Measurements from ENCODE around the gene ARHGEF38.

Gene ARHGEF38

GRCh38 chr4:105594099-105595010 lies 41.9 kb downstream of the ARHGEF38 start:
- Histone ChIP-seq H3K9me3 (ENCODE audit: control insufficient read depth, insufficient read depth, low read depth, low read length) (no peaks in the 10 kb centered on the region), H3K36me3 (ENCODE audit: control insufficient read depth in 2 of 2, insufficient read depth in 1 of 2, low read length in 2 of 2) (no peaks in the 10 kb centered on the region), H3K4me1 (ENCODE audit: control insufficient read depth, insufficient read depth, low read length) (no peaks in the 10 kb centered on the region), H3K27ac (ENCODE audit: extremely low read depth, low read depth, low read length) (no peak overlapping the region), H3K4me3 (ENCODE audit: low read depth, low read length) (no peak overlapping the region)
- no peak for TF ChIP-seq ZNF112 (tag by site-specific recombination; IDR thresholded peaks at IDR 0.05)
- peak; percentile 28; the same call in 1 of the 2 replicates for TF ChIP-seq ZBTB17 (tag by site-specific recombination; IDR thresholded peaks at IDR 0.05)
- TF ChIP-seq ZNF645 (tag by site-specific recombination; IDR thresholded peaks at IDR 0.05), result no peak
- ChIA-PET CTCF (no interaction called here), POLR2A (no interaction called here)

GRCh38 chr4:105596684-105597083 lies 44.3 kb downstream of the ARHGEF38 start:
- H3K36me3 ChIP-seq (ENCODE audit: control insufficient read depth in 2 of 2, insufficient read depth in 1 of 2, low read length in 2 of 2), result no peaks in the 10 kb centered on the region
- no peak overlapping the region for H3K27ac ChIP-seq (ENCODE audit: extremely low read depth, low read depth, low read length)
- no peak for TF ChIP-seq PRDM1 (tag by site-specific recombination; IDR thresholded peaks at IDR 0.05)
- no peak for TF ChIP-seq ZNF530 (tag by site-specific recombination; IDR thresholded peaks at IDR 0.05; ENCODE audit: low read depth)
- no peak for TF ChIP-seq ZBTB1 (tag by site-specific recombination; IDR thresholded peaks at IDR 0.05)
- TF ChIP-seq ZNF132 (tag by site-specific recombination; IDR thresholded peaks at IDR 0.05; ENCODE audit: borderline replicate concordance), result no peak
- TF ChIP-seq KLF8 (tag by site-specific recombination; IDR thresholded peaks at IDR 0.05), result no peak
- TF ChIP-seq ZNF404 (tag by site-specific recombination; IDR thresholded peaks at IDR 0.05), result no peak
- no peak for TF ChIP-seq ZNF280C (tag by site-specific recombination; IDR thresholded peaks at IDR 0.05)
- TF ChIP-seq ZNF239 (tag by site-specific recombination; IDR thresholded peaks at IDR 0.05), result no peak
- TF ChIP-seq KLF16 (tag by site-specific recombination; IDR thresholded peaks at IDR 0.05), result no peak
- H3K9me3 ChIP-seq (ENCODE audit: control insufficient read depth, insufficient read depth, low read depth, low read length), result no peaks in the 10 kb centered on the region
- CTCF ChIA-PET, result no interaction called here
- POLR2A ChIA-PET, result no interaction called here
- H3K4me3 ChIP-seq (ENCODE audit: low read depth, low read length), result no peak overlapping the region
- H3K4me1 ChIP-seq (ENCODE audit: control insufficient read depth, insufficient read depth, low read length), result no peaks in the 10 kb centered on the region

GRCh38 chr4:105598052-105598451 lies 45.6 kb downstream of the ARHGEF38 start:
- POLR2A ChIA-PET, result no interaction called here
- TF ChIP-seq ZNF398 (tag by site-specific recombination; IDR thresholded peaks at IDR 0.05) (no peak), ZNF175 (tag by site-specific recombination; IDR thresholded peaks at IDR 0.05) (no peak), ZNF521 (tag by site-specific recombination; IDR thresholded peaks at IDR 0.05) (no peak), ZNF132 (tag by site-specific recombination; IDR thresholded peaks at IDR 0.05; ENCODE audit: borderline replicate concordance) (no peak), ZNF362 (tag by site-specific recombination; IDR thresholded peaks at IDR 0.05) (no peak), ZBTB6 (tag by site-specific recombination; IDR thresholded peaks at IDR 0.05) (no peak), ZSCAN4 (tag by site-specific recombination; IDR thresholded peaks at IDR 0.05) (no peak), ZEB2 (tag by site-specific recombination; IDR thresholded peaks at IDR 0.05) (no peak), ZNF768 (tag by site-specific recombination; IDR thresholded peaks at IDR 0.05) (no peak), ELK4 (IDR thresholded peaks at IDR 0.05; ENCODE audit: borderline replicate concordance, low read depth, low read length) (no peak)

More at GRCh38 chr4:105598052-105598451, 45.6 kb downstream of the ARHGEF38 start:
- Histone ChIP-seq H3K4me1 (ENCODE audit: control insufficient read depth, insufficient read depth, low read length) (no peaks in the 10 kb centered on the region), H3K9me3 (ENCODE audit: control insufficient read depth, insufficient read depth, low read depth, low read length) (no peaks in the 10 kb centered on the region), H3K27ac (ENCODE audit: extremely low read depth, low read depth, low read length) (no peak overlapping the region), H3K4me3 (ENCODE audit: low read depth, low read length) (no peak overlapping the region), H3K36me3 (ENCODE audit: control insufficient read depth in 2 of 2, insufficient read depth in 1 of 2, low read length in 2 of 2) (no peaks in the 10 kb centered on the region)
- CTCF ChIA-PET, result no interaction called here

Measured in HEK293 (cell line).